ENCODE results near the gene CLEC14A.

- no peak for TF ChIP-seq POLR2A (IDR thresholded peaks at IDR 0.05; ENCODE audit: low read depth, low read length)
- TF ChIP-seq POLR2AphosphoS5 (IDR thresholded peaks at IDR 0.05; ENCODE audit: low read depth, low read length) = no peak
- TF ChIP-seq TAF1 (IDR thresholded peaks at IDR 0.05; ENCODE audit: low read depth, low read length) = no peak
Observed at GRCh38 chr14:38262844-38263243, 7.0 kb upstream of the CLEC14A start.
